GM18505 (cell line): ENCODE measurements around the gene RIIAD1.
"Not testable (repeated sequence)": the region's sequence is repeated elsewhere in the genome, so short reads cannot be mapped to it uniquely, and the experiment has no call there.

Experiments used
- ATAC-seq: cut with Tn5 transposase; IDR thresholded peaks from one replicate; pipeline ENCODE4 v1.9.1; 2021; ENCODE audit not compliant: unreplicated experiment
- POLR2A ChIP-seq: IDR thresholded peaks from 4 replicates; pipeline ENCODE4 v1.6.1; 2011; ENCODE audit warnings: borderline replicate concordance; ENCODE audit not compliant: insufficient read depth, insufficient read length; ENCODE audit errors: extremely low read depth

RIIAD1 gene

DNA sequence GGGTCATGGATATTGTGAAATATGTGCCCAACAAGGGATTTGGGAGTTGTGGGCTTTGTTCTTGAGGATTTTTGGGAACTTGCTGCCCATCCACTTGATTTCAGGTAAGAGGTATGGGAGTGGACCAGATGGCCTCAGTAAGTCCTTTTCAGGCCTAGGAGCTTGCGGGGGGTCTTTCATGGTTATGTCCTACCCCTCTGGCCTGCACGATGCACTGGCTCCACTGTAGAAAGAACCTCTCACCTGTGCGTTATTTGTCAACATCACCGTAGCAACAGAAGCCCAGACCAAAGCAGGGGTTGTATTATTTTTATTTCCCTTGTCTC, 8.6 kb downstream of the RIIAD1 start:
- ATAC-seq: no peak

GRCh38 chr1:151733126-151733525, 11.8 kb downstream of the RIIAD1 start:
- ATAC-seq: no peak
- TF ChIP-seq POLR2A: no peak

More for the DNA sequence above, 8.6 kb downstream of the RIIAD1 start:
- TF ChIP-seq POLR2A: no peak

DNA sequence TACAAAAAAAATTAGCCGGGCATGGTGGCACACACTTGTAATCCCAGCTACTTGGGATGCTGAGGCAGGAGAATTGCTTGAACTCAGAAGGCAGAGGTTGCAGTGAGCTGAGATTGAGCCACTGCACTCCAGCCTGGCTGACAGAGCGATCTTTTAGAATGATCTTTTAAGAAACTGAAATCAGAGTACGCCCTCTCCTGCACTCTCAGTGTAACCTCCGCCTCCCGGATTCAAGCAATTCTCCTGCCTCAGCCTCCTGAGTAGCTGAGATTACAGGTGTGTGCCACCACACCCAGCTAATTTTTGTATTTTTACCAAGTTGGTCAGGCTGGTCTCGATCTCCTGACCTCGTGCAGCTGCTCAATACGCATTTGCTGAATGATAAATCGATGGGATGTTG, 12.7 kb downstream of the RIIAD1 start:
- ATAC-seq: not testable (repeated sequence)

GRCh38 chr1:151737026-151737425, 15.7 kb downstream of the RIIAD1 start:
- TF ChIP-seq POLR2A: no peak
- ATAC-seq: no peak

DNA sequence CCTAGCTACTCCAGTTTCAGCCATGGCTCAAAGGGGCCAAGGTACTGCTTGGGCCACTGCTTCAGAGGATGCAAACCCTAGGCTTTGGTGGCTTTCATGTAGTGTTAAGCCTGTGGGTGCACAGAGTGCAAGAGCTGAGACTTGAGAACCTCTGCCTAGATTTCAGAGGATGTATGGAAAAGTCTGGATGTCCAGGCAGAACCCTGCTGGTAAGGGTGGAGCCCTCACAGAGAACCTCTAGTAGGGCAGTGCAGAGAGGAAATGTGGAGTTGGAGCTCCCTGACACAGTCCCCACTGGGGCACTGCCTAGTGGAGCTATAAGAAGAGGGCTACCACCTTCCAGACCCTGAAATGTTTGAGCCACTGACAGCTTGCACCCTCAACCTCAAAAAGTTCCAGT, 16.2 kb downstream of the RIIAD1 start:
- TF ChIP-seq POLR2A: no peak
- no peak for ATAC-seq

GRCh38 chr1:151739590-151740355, 18.5 kb downstream of the RIIAD1 start:
- ATAC-seq: no peak
- TF ChIP-seq POLR2A: no peak

DNA sequence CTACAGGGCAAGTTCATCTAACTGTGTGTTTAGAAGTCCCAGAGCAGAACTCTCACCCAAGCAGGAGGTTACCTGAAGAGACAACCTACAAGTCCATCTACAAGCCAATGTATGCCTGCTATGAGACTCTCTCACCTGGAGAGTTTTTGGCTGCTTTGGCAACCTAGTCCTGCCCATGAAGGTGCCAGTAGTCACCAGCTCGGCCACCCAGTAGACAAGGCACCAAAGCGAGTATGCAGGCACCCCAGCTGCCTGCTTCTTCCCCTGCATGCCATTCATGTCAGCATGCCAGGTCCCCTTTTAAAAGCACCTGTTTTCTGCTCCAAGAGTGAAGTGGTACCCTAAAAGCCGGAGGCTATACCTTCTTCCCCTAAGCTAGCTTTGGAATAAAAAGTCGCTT, 20.2 kb downstream of the RIIAD1 start:
- TF ChIP-seq POLR2A: no peak
- ATAC-seq: no peak

DNA sequence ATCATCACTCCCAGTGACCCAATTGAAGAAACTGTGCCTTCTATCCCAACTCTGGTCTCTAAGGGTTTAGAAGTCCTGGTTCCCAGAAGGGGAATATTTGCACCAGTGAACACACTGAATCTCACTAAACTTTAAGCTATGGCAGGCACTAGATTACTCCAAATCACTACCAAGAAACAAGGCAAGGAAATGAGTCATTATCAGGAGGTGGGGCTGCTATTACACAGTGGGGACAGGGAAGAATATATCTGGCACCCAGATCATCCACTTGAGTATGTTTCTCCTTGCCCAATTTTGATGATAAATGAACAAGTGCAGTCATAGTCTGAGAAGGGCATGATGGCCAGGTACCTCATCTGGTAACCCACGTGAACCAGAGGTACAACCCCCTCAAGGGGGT, 35.0 kb downstream of the RIIAD1 start:
- ATAC-seq: no peak
- TF ChIP-seq POLR2A: no peak

DNA sequence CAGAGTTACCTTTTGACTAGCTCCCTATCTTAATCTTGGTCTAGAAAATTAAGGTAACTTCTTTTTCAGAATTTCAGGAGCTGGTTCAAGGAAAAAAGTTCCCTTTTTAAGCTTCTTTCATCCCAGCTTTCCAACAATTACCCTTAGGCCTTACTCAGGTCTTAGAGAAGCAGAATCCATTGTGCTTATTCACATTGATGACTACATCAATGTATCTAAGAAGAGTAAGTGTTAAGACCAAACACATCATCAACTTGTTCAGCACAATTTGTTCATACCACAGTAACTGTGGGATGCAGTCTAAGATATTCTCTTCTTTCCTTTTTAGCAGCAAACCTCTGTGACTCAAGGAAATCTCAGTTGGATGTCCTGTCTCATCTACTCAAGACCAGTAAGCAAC, 37.9 kb downstream of the RIIAD1 start:
- no peak for TF ChIP-seq POLR2A
- no peak for ATAC-seq

GRCh38 chr1:151760597-151761385, 39.5 kb downstream of the RIIAD1 start:
- TF ChIP-seq POLR2A: no peak
- no peak for ATAC-seq

DNA sequence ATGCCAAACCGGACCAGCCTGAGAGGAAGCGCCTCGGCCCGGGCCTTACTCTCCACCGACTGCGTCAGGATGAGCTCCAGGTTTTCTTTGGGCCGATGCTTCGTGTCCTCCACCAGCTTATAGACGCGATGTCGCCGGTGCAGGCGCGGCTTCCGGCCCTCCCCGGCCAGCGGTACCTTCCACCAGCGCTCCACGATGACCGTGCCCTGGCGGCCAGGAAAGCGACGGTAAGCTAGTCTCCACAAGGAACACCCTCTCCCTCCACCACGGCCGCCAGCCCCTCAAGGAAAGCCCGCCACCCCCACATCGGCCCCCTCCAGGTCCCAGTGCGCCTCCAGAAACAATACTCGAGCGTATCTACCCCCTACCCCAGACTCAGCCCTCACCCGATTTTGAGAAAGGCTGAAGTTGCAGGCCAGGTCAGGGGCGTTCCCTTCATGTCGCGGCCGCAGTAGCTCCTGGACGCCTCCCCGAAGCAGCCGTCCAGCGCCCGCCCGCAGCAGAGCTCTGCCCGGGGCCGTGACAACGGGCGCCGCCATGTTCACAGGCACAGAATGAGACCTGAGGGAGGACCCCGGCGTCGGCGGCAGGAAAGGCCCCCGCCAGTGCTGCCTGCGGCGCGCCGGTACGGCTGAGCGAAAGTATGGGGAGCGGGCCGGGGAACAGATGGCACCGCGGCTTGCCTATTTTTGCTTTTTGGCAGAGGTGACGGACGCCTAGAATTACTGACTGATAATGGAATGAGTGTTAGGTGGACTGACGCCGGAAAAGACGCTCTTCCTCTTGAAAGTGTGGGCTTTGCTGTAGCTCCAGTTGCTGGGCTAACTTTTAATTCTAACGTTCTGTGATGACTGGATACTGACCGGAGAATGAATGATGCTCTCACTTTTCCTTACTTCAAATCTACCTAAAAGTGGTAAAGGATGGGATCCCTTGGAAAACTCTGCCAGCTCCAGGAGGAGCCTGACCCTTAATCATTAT, 41.9 kb downstream of the RIIAD1 start, which contains the start of gene MRPL9:
Gene MRPL9, minus strand, starts transcription at position 556 of the 981 bp plus-strand sequence. Its CDS starts 17 bp downstream, at position 539.
- ATAC-seq: peak; percentile 91
- TF ChIP-seq POLR2A: peak; percentile 78

- no peak for ATAC-seq
- TF ChIP-seq POLR2A: no peak
These were observed 42.7 kb downstream of the RIIAD1 start for GRCh38 chr1:151763990-151764389.

GRCh38 chr1:151768351-151769066, 47.2 kb downstream of the RIIAD1 start:
- not testable (repeated sequence) for ATAC-seq

- ATAC-seq: not testable (repeated sequence)
These were observed 47.9 kb downstream of the RIIAD1 start for GRCh38 chr1:151769270-151769669.
